HEK293 (cell line): Measurements from ENCODE around the gene CLDN7.

Experiments used
- CTCF ChIA-PET: fragments of 350-600 bp; formaldehyde crosslinking; extraction: SDS; loops from one replicate; lab custom pipeline; 2021; ENCODE audit warnings: antibody characterized with exemption; lab: Yijun Ruan, JAX
- POLR2A ChIA-PET: fragments of 300-600 bp; formaldehyde crosslinking; extraction: SDS; loops from one replicate; lab custom pipeline; 2020; ENCODE audit warnings: antibody characterized with exemption, inconsistent platforms; lab: Yijun Ruan, JAX
- H3K27ac ChIP-seq: fragments of 200-500 bp; sonication (Bioruptor generic); 2 replicates; pipeline ENCODE4 v1.5.1; 2014; ENCODE audit warnings: low read depth, low read length, control low read depth, inconsistent platforms; ENCODE audit errors: extremely low read depth
- H3K36me3 ChIP-seq, 2 experiments: fragments of 200-500 bp in 1 of 2; sonication (Bioruptor generic) in 1 of 2; 1 replicate in 1 of 2; 2 replicates in 1 of 2; pipeline ENCODE4 v1.5.1; 2014 to 2017; ENCODE audit warnings: inconsistent platforms in 2 of 2, low read length in 2 of 2; ENCODE audit not compliant: control insufficient read depth in 2 of 2, insufficient read depth in 1 of 2
- H3K4me1 ChIP-seq: fragments of 200-500 bp; sonication (Bioruptor generic); 2 replicates; pipeline ENCODE4 v1.5.1; 2014; ENCODE audit warnings: mild to moderate bottlenecking, low read length, inconsistent platforms; ENCODE audit not compliant: control insufficient read depth, insufficient read depth
- H3K4me3 ChIP-seq: 2 replicates; pipeline ENCODE4 v1.5.1; 2011; ENCODE audit warnings: low read depth, mild to moderate bottlenecking, control low read depth, low read length, moderate library complexity
- H3K9me3 ChIP-seq: fragments of 200-500 bp; sonication (Bioruptor generic); 2 replicates; pipeline ENCODE4 v1.5.1; 2014; ENCODE audit warnings: low read depth, low read length, inconsistent platforms; ENCODE audit not compliant: control insufficient read depth, insufficient read depth
- AEBP2 ChIP-seq: fragments of 450-650 bp; formaldehyde crosslinking; IDR thresholded peaks from 2 replicates; pipeline ENCODE4 v1.5.1; 2016; ENCODE audit warnings: missing biosample characterization, missing genetic modification characterization, borderline replicate concordance
- ATF2 ChIP-seq: fragments of 450-650 bp; formaldehyde crosslinking; IDR thresholded peaks from 2 replicates; pipeline ENCODE4 v1.5.1; 2016; ENCODE audit warnings: missing biosample characterization, missing genetic modification characterization, low read depth
- BCL11A ChIP-seq: fragments of 450-650 bp; formaldehyde crosslinking; IDR thresholded peaks from 2 replicates; pipeline ENCODE4 v1.5.1; 2016; ENCODE audit warnings: low read depth, missing biosample characterization, missing genetic modification characterization
- EGR2 ChIP-seq: fragments of 450-650 bp; formaldehyde crosslinking; IDR thresholded peaks from 2 replicates; pipeline ENCODE4 v1.5.1; 2016; ENCODE audit warnings: low read depth, missing biosample characterization, missing genetic modification characterization
- PRDM1 ChIP-seq: fragments of 450-650 bp; formaldehyde crosslinking; IDR thresholded peaks from 2 replicates; pipeline ENCODE4; 2016; ENCODE audit warnings: missing biosample characterization, missing genetic modification characterization
- PRDM2 ChIP-seq: fragments of 450-650 bp; formaldehyde crosslinking; IDR thresholded peaks from 2 replicates; pipeline ENCODE4 v1.5.1; 2016; ENCODE audit warnings: missing biosample characterization, missing genetic modification characterization, borderline replicate concordance
- SCRT2 ChIP-seq: fragments of 450-650 bp; formaldehyde crosslinking; IDR thresholded peaks from 2 replicates; pipeline ENCODE4 v1.5.1; 2016; ENCODE audit warnings: missing biosample characterization, missing genetic modification characterization
- YY1 ChIP-seq: fragments of 450-650 bp; formaldehyde crosslinking; IDR thresholded peaks from 2 replicates; pipeline ENCODE4 v1.5.1; 2018; ENCODE audit warnings: missing biosample characterization, missing genetic modification characterization
- ZBTB21 ChIP-seq: fragments of 450-650 bp; formaldehyde crosslinking; IDR thresholded peaks from 2 replicates; pipeline ENCODE4 v1.5.1; 2017; ENCODE audit warnings: missing biosample characterization, missing genetic modification characterization
- ZBTB7A ChIP-seq: fragments of 450-650 bp; formaldehyde crosslinking; IDR thresholded peaks from 2 replicates; pipeline ENCODE4 v1.5.1; 2016; ENCODE audit warnings: low read depth, missing biosample characterization, missing genetic modification characterization
- ZIC2 ChIP-seq: fragments of 450-650 bp; formaldehyde crosslinking; IDR thresholded peaks from 2 replicates; pipeline ENCODE4 v1.5.1; 2016; ENCODE audit warnings: missing biosample characterization, missing genetic modification characterization
- ZNF146 ChIP-seq: fragments of 450-650 bp; formaldehyde crosslinking; IDR thresholded peaks from 2 replicates; pipeline ENCODE4 v1.5.1; 2016; ENCODE audit warnings: missing biosample characterization, missing genetic modification characterization
- ZNF148 ChIP-seq: fragments of 450-650 bp; formaldehyde crosslinking; IDR thresholded peaks from 2 replicates; pipeline ENCODE4 v1.5.0; 2017; ENCODE audit warnings: missing biosample characterization, missing genetic modification characterization, borderline replicate concordance
- ZNF335 ChIP-seq: fragments of 450-650 bp; formaldehyde crosslinking; conservative IDR thresholded peaks from 2 replicates; pipeline ENCODE4 v1.5.1; 2016; ENCODE audit warnings: missing biosample characterization, missing genetic modification characterization
- ZNF398 ChIP-seq: fragments of 450-650 bp; formaldehyde crosslinking; IDR thresholded peaks from 2 replicates; pipeline ENCODE4 v1.5.1; 2017; ENCODE audit warnings: missing biosample characterization, missing genetic modification characterization
- ZNF426 ChIP-seq: fragments of 450-650 bp; formaldehyde crosslinking; IDR thresholded peaks from 2 replicates; pipeline ENCODE4 v1.5.1; 2017; ENCODE audit warnings: missing biosample characterization, missing genetic modification characterization, mild to moderate bottlenecking, inconsistent platforms, moderate library complexity
- ZNF548 ChIP-seq: fragments of 450-650 bp; formaldehyde crosslinking; IDR thresholded peaks from 2 replicates; pipeline ENCODE4 v1.5.1; 2016; ENCODE audit warnings: missing biosample characterization, missing genetic modification characterization

CLDN7 gene

GRCh38 chr17:7260151-7260550 is 2.1 kb downstream of the CLDN7 start (continued):
- no peak for TF ChIP-seq ATF2 (tag by site-specific recombination)
- no peak for TF ChIP-seq ZBTB7A

- no peaks in the 10 kb centered on the region for H3K9me3 ChIP-seq
- no peak overlapping the region for H3K4me3 ChIP-seq
- H3K36me3 ChIP-seq, result peaks cover 33 to 60% of the 10 kb centered on the region in 2 experiments
- ChIA-PET POLR2A (interaction anchor here (0.5 to 0.9 kb wide), 4 partner anchors 22 to 296 kb away, joined by 3 to 4 read pairs (median 3); partner anchors contain the start of gene SLC2A4), CTCF (interaction anchor here (1.2 to 1.4 kb wide), 2 partner anchors 21 to 36 kb away, joined by 4 read pairs; no protein-coding TSS in a partner anchor)
- TF ChIP-seq ZNF146 (tag by site-specific recombination) (no peak), ZNF335 (0 out of 2 replicates have a peak, but pooled peaks have one; percentile 36), ZNF398 (no peak)
- H3K4me1 ChIP-seq, result peaks cover 15% of the 10 kb centered on the region
- H3K27ac ChIP-seq, result 0 out of 2 replicates have a peak overlapping the region, but pooled peaks have one; percentile 32
Observed at GRCh38 chr17:7259555-7259889, 2.8 kb downstream of the CLDN7 start.

- peaks cover 36 to 66% of the 10 kb centered on the region in 2 experiments for H3K36me3 ChIP-seq
- 0 out of 2 replicates have a peak overlapping the region, but pooled peaks have one; percentile 32 for H3K27ac ChIP-seq
- POLR2A ChIA-PET, result interaction anchor here (0.6 to 0.9 kb wide), 3 partner anchors 17 to 35 kb away, joined by 3 to 5 read pairs (median 4); partner anchors contain the start of gene SLC2A4
- CTCF ChIA-PET, result interaction anchor here (0.8 to 1.4 kb wide), 3 partner anchors 21 to 38 kb away, joined by 3 to 4 read pairs (median 4); no protein-coding TSS in a partner anchor
- peaks cover 10% of the 10 kb centered on the region for H3K4me1 ChIP-seq
- no peaks in the 10 kb centered on the region for H3K9me3 ChIP-seq
- no peak overlapping the region for H3K4me3 ChIP-seq
- no peak for TF ChIP-seq YY1 (tag by site-specific recombination)
- TF ChIP-seq ZBTB21 (tag by site-specific recombination), result peak; percentile 51; the same call in 1 of the 2 replicates
- TF ChIP-seq ZNF426 (tag by site-specific recombination), result no peak
- no peak for TF ChIP-seq ZNF148
- TF ChIP-seq ZIC2 (tag by site-specific recombination), result peak; percentile 61
- TF ChIP-seq PRDM2 (tag by site-specific recombination), result no peak
- no peak for TF ChIP-seq BCL11A (tag by site-specific recombination)
- peak; percentile 67 for TF ChIP-seq EGR2 (tag by site-specific recombination)
- 0 out of 2 replicates have a peak, but pooled peaks have one; percentile 27 for TF ChIP-seq PRDM1
- TF ChIP-seq ZNF548, result no peak
- TF ChIP-seq AEBP2 (tag by site-specific recombination), result no peak
- peak; percentile 76 for TF ChIP-seq SCRT2 (tag by site-specific recombination)
Observed at GRCh38 chr17:7258731-7259554, 3.3 kb downstream of the CLDN7 start.
